Heart left ventricle (tissue), 13 donors: ENCODE data around the gene SLC38A11.

ENCODE experiments used
- POLR2A ChIP-seq, 2 donors: fragments of 450-650 bp; IDR thresholded peaks; one replicate each; pipeline ENCODE4 v1.6.1; 2017; ENCODE audit warnings: antibody characterized with exemption in 2 of 2, mild to moderate bottlenecking in 2 of 2, moderate library complexity in 2 of 2
- TF ChIP-seq, protein P1 (sequence below), 12 donors: fragments of 200-600 bp; sonication (generic) in 4 of 12; IDR thresholded peaks; one replicate each; pipeline versions ENCODE4 v1.5.0 to v1.8.0; 2018 to 2022; ENCODE audit warnings: antibody characterized with exemption in 12 of 12, mild to moderate bottlenecking in 5 of 12
- donor health status: ischemic (EF 13 %, LVEDD 7.1; RV severe dilation, severe dysfunction).
- donor health status: DM: no; HTN: yes; CAD: no.
- donor health status: DM: no; HTN: no; CAD: no.
- donor health status: ischemic (EF 25% LVEDD 6.9; RV normal size, moderate dysfunction).
- donor health status: ischemic (EF 25% LVEDD 5.7; RV mildly dilated, moderate dysfunction).
- donor health status: ischemic (EF 35%, LVEDD 5.7; RV mildly dilated, moderate dysfunction).
- donor health status: nonischemic (EF 11% LVEDD 7.7; RV severe dilation, severe dysfunction).
- donor health status: DM: yes; HTN: yes; CAD: no.
- donor health status: PGD.
- donor health status: ischemic (EF 29% LVEDD 5.4; RV normal size, mild dysfunction).
- donor health status: nonischemic (EF 23%, LVEDD 6.1; RV moderate dilation, normal function).

DNA sequence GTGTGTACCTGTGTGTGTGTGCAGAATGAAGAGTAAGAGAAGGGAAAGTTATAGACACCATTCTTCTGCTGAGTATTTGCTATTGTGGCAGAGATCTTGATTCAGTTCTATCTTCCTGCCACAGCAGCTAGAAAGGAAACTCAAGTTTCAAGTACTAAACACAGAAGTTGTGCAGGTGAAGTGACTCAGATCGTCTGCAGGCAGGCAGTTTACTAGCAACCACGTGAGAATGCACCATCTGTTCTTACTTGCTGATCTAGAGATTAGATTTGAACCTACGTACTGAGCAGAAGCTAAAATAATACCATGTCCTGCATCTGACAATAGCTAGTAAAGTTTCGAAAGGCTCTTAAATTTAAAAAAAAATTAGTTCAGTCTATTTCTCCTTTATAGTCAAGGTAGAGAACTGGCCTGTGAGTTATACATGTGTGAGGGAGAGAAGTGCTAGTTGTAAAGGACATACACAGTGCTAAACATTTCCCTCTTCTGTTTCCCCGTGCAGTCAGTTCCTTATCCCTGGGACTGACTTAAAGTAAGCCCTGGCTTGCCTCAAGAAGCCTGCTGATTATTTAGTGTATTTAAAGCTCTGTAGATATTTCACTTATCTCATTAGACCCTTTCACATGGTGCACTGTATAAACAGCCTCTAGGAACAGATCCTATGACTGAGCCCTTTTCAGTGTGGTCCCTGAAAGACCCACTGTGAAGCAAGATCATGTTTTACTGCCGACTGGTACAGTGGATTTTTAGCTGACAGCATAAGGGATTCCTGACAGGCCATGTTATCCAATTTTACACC, 45.0 kb downstream of the SLC38A11 start:
- TF ChIP-seq, protein P1, sequence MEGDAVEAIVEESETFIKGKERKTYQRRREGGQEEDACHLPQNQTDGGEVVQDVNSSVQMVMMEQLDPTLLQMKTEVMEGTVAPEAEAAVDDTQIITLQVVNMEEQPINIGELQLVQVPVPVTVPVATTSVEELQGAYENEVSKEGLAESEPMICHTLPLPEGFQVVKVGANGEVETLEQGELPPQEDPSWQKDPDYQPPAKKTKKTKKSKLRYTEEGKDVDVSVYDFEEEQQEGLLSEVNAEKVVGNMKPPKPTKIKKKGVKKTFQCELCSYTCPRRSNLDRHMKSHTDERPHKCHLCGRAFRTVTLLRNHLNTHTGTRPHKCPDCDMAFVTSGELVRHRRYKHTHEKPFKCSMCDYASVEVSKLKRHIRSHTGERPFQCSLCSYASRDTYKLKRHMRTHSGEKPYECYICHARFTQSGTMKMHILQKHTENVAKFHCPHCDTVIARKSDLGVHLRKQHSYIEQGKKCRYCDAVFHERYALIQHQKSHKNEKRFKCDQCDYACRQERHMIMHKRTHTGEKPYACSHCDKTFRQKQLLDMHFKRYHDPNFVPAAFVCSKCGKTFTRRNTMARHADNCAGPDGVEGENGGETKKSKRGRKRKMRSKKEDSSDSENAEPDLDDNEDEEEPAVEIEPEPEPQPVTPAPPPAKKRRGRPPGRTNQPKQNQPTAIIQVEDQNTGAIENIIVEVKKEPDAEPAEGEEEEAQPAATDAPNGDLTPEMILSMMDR (IDR thresholded peaks at IDR 0.05): no peak
- no peak for TF ChIP-seq POLR2A (IDR thresholded peaks at IDR 0.05)
